GM21528 (cell line): ENCODE results near the gene VAMP5.
"Not testable (repeated sequence)": the region's sequence is repeated elsewhere in the genome, so short reads cannot be mapped to it uniquely, and the experiment has no call there.

Experiments used
- ATAC-seq: cut with Tn5 transposase; IDR thresholded peaks from one replicate; pipeline ENCODE4 v1.9.1; 2021; ENCODE audit warnings: mild to moderate bottlenecking, moderate library complexity; ENCODE audit not compliant: unreplicated experiment, low FRiP score

VAMP5 gene

GRCh38 chr2:85599468-85600234 lies 15.4 kb downstream of the VAMP5 start:
- ATAC-seq, result no peak

- ATAC-seq, result no peak
Measured at GRCh38 chr2:85600235-85600575, 16.0 kb downstream of the VAMP5 start.

GRCh38 chr2:85600951-85601770 lies 16.9 kb downstream of the VAMP5 start:
- no peak for ATAC-seq

- ATAC-seq, result peak; percentile 48
Measured at GRCh38 chr2:85601771-85602475, 17.7 kb downstream of the VAMP5 start.

GRCh38 chr2:85602476-85603234 lies 18.4 kb downstream of the VAMP5 start, which contains the start of gene TMEM150A:
Gene TMEM150A, minus strand, starts transcription at chr2:85602698. Its CDS starts 750 bp downstream, at chr2:85601948.
- peak; percentile 92 for ATAC-seq

GRCh38 chr2:85604133-85604444 lies 19.9 kb downstream of the VAMP5 start:
- not testable (repeated sequence) for ATAC-seq

GRCh38 chr2:85604568-85605339 lies 20.5 kb downstream of the VAMP5 start:
- no peak for ATAC-seq

GRCh38 chr2:85605406-85606115 lies 21.3 kb downstream of the VAMP5 start:
- no peak for ATAC-seq

- ATAC-seq, result no peak
Measured at GRCh38 chr2:85606116-85606455, 21.9 kb downstream of the VAMP5 start.

- ATAC-seq, result no peak
Measured at GRCh38 chr2:85607268-85608215, 23.3 kb downstream of the VAMP5 start.

- ATAC-seq, result no peak
Measured at GRCh38 chr2:85611217-85611704, 27.0 kb downstream of the VAMP5 start.

- peak; percentile 67 for ATAC-seq
Measured at GRCh38 chr2:85611705-85612587, 27.7 kb downstream of the VAMP5 start, which contains the start of gene C2orf68. Gene C2orf68, minus strand, starts transcription at chr2:85612066. Its CDS starts 82 bp downstream, at chr2:85611984.

- no peak for ATAC-seq
Measured at GRCh38 chr2:85613717-85614515, 29.7 kb downstream of the VAMP5 start.

- not testable (repeated sequence) for ATAC-seq
Measured at GRCh38 chr2:85614757-85615156, 30.5 kb downstream of the VAMP5 start.

- no peak for ATAC-seq
Measured at GRCh38 chr2:85615413-85615728, 31.1 kb downstream of the VAMP5 start.

- not testable (repeated sequence) for ATAC-seq
Measured at GRCh38 chr2:85617723-85618122, 33.5 kb downstream of the VAMP5 start.
